A375 (cell line): ENCODE results near the gene FFAR2. TPM values are rescaled to one million over a fixed set of nuclear protein-coding genes. Genes with fewer than 3 reads are reported as not detected.

Experiments used
- small RNA-seq: library from RNA; depleted of rRNA; stranded (forward); fragments of <200 nt; gene quantifications from one replicate; pipeline ENCODE3, GENCODE V24; 2014
- total RNA-seq: library from RNA; depleted of rRNA; stranded (reverse); fragments of >200 nt; shearing (Covaris generic); gene quantifications from 2 replicates; pipeline ENCODE4 v1.2.3, GENCODE V29; 2014; rRNA removed

Gene FFAR2
- not detected in 2 replicates for total RNA-seq

GRCh38 chr19:35447606-35448469 is at the start of gene FFAR2:
Gene FFAR2 (plus strand): TSS chr19:35448257. CDS start chr19:35449715, 1,458 bp downstream.

DNA sequence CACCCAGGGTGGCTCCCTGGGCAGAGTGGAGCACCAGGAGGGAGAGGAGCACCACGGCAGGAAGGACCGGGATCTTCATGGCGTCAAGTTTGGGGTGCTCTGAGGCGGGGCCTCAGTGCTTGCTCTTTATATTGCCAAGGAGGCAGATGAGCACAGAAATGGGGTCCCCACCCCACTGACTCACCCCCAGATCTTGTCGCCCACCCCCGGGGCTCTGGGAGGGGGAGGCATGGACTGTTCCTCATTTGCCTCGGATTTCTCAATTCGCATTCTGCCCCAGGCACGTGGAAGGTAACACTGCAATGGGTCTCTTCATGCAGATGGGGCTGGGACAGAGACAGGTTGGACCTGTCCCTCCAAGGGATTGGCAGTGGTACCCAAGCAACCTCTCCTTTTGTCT is 42.3 kb downstream of the FFAR2 start, which contains the start of gene KRTDAP:
Gene KRTDAP, minus strand, starts transcription at position 101 of the 400 bp plus-strand sequence. Its CDS starts 22 bp downstream, at position 79.

Small RNA genes lying within 50 kb of the gene (small RNA-seq; reads per million reads assigned to genes)
- gene RN7SL491P: not detected

Other genes starting within 250 kb of the FFAR2 start
- gene FAM187B, start 219.5 kb upstream of the FFAR2 start, total RNA-seq: not detected in 2 replicates
- 3.6 and 4.5 TPM in 2 replicates for gene LSR, start 199.3 kb upstream of the FFAR2 start, total RNA-seq
- 160 and 166 TPM in 2 replicates for gene USF2, start 179.3 kb upstream of the FFAR2 start, total RNA-seq
- 1.2 TPM in 1 of 2 replicates, not detected in the other for gene HAMP, start 165.7 kb upstream of the FFAR2 start, total RNA-seq
- 1.3 TPM in 1 of 2 replicates, not detected in the other for gene MAG, start 156.1 kb upstream of the FFAR2 start, total RNA-seq
- gene CD22, start 119.1 kb upstream of the FFAR2 start, total RNA-seq: 8.2 and 11.6 TPM in 2 replicates
- 0.16 TPM in 1 of 2 replicates, not detected in the other for gene FFAR1, start 100.4 kb upstream of the FFAR2 start, total RNA-seq
- not detected in 2 replicates for gene FFAR3, start 89.8 kb upstream of the FFAR2 start, total RNA-seq
- not detected in 2 replicates for gene GPR42, start 77.2 kb upstream of the FFAR2 start, total RNA-seq
- gene KRTDAP, start 42.2 kb downstream of the FFAR2 start, total RNA-seq: not detected in 2 replicates
- 16.5 and 24.2 TPM in 2 replicates for gene DMKN, start 65.4 kb downstream of the FFAR2 start, total RNA-seq
- gene SBSN, start 80.1 kb downstream of the FFAR2 start, total RNA-seq: 0.05 TPM in 1 of 2 replicates, not detected in the other
- not detected in 2 replicates for gene GAPDHS, start 85.2 kb downstream of the FFAR2 start, total RNA-seq
- 126 and 129 TPM in 2 replicates for gene TMEM147, start 97.4 kb downstream of the FFAR2 start, total RNA-seq
- not detected in 2 replicates for gene ATP4A, start 115.4 kb downstream of the FFAR2 start, total RNA-seq
- not detected in 2 replicates for gene PMIS2, start 137.9 kb downstream of the FFAR2 start, total RNA-seq
- gene HAUS5, start 164.5 kb downstream of the FFAR2 start, total RNA-seq: 45.8 and 47.4 TPM in 2 replicates
- 86.8 and 95.1 TPM in 2 replicates for gene RBM42, start 180.8 kb downstream of the FFAR2 start, total RNA-seq
- 0.88 and 1.1 TPM in 2 replicates for gene ETV2, start 193.5 kb downstream of the FFAR2 start, total RNA-seq
- gene COX6B1, start 200.1 kb downstream of the FFAR2 start, total RNA-seq: 327 and 328 TPM in 2 replicates
- gene UPK1A, start 218.3 kb downstream of the FFAR2 start, total RNA-seq: not detected in 2 replicates